GM18951 (cell line): Measurements from ENCODE around the gene PHF2.

Source experiments
- POLR2A ChIP-seq: IDR thresholded peaks from 4 replicates; pipeline ENCODE4 v1.6.1; 2011; ENCODE audit warnings: mild to moderate bottlenecking; ENCODE audit not compliant: insufficient read length, insufficient read depth; ENCODE audit errors: extremely low read depth
- in situ Hi-C: fragments of 300-500 bp; cut with MboI; formaldehyde crosslinking; loops from one replicate; pipeline ENCODE4 v1.12.0; 2022; ENCODE audit warnings: low sequenced_read_pairs, mixed read lengths, inconsistent platforms; ENCODE audit not compliant: unreplicated experiment

Gene PHF2

DNA sequence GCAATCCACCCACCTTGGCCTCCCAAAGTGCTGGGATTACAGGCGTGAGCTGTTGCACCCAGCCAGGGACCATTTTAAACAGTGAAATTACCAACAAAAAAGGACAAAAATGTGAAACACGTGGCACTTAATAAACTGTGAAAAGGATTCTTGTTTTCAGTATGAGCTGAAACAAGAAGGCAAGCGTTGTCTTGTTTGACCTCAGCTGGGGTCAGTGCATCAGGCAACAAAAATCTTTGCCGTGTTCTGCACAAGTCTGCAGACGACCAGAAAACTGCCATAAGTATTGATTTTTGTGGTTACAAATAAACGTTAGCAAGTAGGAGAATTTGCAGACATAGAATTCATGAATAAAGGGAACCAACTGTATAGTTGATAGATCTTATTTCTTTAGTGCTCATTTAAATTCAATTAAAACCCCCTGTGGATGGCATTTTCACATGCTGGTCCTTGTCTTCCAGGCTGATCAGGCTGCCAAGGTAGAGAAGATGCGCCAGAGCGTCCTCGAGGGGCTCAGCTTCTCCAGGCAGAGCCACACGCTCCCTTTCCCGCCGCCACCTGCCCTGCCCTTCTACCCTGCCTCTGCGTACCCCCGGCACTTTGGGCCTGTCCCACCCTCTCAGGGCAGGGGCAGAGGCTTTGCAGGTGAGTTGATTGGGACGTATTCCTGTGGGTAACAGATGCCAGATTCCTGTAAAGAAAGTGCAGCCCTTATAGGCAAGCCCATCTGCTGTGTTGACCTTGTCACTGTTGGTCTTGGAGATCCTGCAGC lies 18.8 kb upstream of the PHF2 start:
- in situ Hi-C loops: loop anchor here (25.0 kb wide), 1 partner anchor 395 kb away; no protein-coding TSS in a partner anchor
- TF ChIP-seq POLR2A: no peak

DNA sequence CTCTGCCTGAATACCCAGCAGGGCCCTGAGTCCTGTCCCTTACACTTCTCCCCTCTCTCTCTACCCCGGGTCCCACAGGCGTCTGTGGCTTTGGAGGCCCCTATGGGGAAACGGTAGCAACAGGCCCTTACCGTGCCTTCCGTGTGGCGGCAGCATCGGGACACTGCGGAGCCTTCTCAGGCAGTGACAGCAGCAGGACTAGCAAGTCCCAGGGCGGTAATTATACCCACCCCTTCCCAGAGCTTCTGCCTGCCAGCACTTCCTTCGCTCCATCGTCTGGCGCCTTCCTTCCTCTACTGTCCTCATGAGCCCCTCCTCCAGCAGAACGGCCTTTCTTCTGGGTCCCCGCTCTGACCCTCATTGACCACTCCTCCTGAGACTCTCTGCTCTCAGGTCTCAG lies 17.9 kb upstream of the PHF2 start:
- TF ChIP-seq POLR2A: no peak
- in situ Hi-C loops: loop anchor here (25.0 kb wide), 1 partner anchor 396 kb away; no protein-coding TSS in a partner anchor

DNA sequence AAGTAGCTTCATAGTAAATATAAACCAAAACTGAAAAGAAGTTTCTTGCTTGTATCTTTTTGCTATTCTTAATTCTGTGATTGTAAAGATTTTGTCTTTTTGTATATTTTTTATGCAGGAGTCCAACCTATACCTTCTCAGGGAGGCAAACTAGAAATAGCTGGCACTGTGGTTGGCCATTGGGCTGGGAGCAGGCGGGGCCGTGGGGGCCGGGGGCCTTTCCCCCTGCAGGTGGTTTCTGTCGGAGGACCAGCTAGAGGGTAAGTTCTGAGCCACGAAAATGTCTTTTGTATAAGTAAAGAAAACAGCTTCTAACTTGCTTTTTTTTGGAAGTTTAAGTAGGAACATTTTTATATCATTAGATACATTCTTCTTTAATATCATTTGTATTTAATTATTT lies 15.4 kb upstream of the PHF2 start:
- TF ChIP-seq POLR2A: no peak
- in situ Hi-C loops: loop anchor here (25.0 kb wide), 1 partner anchor 399 kb away; no protein-coding TSS in a partner anchor

DNA sequence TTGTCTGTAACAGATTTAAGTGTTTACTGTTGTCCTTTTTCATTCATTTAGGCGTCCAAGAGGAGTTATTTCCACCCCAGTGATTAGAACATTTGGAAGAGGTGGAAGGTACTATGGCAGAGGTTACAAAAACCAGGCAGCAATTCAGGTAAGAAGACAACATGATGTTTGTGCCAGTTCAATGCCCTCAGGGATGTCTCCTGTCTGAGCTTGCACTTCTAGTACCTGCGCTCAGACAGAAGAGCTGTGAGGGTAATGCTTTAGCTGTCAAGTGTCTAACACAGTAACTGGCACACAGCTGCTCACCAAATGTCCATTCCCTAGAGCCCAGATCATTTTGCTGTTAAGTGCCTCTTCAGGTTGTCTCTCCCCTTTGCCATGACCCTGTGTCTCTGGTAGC lies 14.2 kb upstream of the PHF2 start:
- in situ Hi-C loops: loop anchor here (25.0 kb wide), 1 partner anchor 400 kb away; no protein-coding TSS in a partner anchor
- TF ChIP-seq POLR2A: no peak

DNA sequence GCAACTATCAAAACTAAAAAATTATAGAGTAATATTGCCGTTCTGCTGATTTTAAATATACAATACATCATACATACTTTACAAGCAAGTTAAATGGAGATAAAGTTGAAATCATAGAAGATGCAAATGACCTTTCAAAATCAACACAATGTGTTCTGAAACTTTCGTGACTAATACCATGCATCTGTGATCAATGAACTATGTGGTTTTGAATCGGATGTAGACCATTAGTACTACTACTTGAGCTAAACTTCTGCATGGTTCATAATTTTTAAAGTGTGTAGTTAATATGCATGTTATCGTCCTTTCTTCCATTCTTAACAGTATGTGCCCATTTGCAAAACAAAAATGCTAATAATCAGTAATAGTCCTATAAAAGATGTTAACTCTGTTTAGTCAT lies 11.3 kb upstream of the PHF2 start:
- in situ Hi-C loops: loop anchor here (25.0 kb wide), 1 partner anchor 403 kb away; no protein-coding TSS in a partner anchor
- TF ChIP-seq POLR2A: no peak

DNA sequence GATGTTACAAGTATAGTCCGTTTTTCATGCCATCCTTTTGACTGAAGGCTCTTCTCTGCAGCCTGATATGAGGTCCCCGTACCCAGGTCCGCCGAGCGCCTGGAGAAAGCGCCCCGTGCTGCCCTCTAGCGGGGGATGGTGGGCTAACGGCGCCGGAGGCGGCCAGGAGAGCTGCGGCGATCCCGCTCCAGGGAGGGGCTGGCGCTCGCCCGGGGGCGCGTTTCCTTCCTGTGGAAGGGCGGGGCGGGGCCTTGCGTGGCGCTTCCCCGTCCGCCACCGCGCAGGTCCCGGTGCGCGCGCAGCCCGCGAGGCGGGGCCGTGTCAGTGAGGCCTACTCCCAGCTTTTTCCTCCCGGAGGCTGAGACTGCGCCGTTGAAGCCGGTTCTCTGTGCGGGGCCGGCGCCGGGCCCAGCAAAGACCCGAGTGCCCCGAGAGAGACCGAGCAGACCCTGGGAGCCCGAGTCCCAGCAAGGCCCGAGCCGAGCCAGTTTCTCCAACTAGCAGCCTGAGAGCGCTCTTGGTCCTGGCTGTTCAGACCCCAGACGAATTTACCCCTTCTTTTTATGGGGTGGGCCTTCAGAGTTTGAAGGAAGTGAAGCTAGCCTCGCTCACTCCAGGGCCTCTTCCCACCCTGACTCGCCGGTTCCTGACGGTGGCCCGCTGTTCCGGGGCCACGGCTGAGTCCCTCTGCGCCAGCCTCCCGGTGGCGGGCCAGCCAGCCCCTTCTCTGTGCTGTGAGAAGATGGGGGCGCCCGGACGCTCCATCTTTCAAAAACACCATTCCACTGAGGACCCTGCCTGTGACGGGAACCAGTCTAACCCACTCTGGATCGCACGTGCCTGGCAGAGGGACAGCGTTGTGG lies 9.7 kb upstream of the PHF2 start:
- peak; percentile 97 for TF ChIP-seq POLR2A
- in situ Hi-C loops: loop anchor here (25.0 kb wide), 1 partner anchor 404 kb away; no protein-coding TSS in a partner anchor

DNA sequence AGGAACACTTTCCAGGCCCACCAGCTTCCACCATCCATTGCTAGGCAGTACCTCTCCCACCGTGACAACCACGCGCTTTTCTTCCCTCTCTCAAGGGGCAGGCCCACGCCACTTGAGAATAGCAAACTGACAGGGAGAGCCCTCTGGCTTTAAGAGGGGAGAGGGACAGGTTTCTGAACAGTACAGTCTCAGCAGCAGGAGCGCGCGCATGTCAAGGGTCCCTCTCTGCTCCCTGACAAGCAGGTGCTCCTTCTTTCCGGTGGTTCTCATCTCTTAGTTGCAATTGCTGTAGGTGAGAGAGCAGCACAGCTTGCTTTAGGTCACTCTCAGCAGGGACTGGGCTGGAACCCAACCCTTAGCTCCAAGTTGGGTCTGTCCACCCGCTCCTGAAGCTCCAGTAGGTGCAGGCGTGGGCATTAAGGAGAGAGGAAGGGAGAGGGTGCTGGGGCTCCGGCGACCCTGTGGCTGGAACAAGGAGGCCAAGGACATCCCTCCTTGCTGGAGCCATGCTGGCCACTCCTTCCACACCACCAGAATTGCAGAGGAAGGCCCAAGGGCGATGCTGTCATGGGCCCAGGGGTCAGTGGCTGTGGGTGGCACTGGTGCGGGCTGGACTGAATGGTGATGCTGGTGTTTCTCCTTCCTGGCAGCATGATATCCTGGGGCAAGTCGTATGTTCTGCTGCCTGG lies 9.0 kb upstream of the PHF2 start:
- TF ChIP-seq POLR2A: no peak
- in situ Hi-C loops: loop anchor here (25.0 kb wide), 1 partner anchor 405 kb away; no protein-coding TSS in a partner anchor

DNA sequence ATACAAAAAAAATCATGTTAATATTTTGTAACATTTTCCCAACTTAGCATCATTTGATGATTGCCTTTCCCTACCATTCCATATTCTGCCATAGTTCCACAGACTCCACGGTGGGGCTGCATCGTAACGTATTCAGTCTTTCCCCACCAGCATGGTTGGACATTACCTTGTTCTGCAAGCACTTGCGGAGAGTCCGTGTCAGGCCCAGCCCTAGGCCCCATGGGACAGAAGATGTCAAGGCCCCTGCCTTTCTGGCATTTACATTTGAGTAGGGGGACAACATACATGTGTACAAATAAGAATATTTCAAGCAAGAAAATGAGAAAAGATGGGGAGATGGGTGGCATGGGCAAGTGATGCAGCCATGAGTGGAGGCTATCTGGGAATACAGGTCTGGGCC lies 8.2 kb upstream of the PHF2 start:
- no peak for TF ChIP-seq POLR2A
- in situ Hi-C loops: loop anchor here (25.0 kb wide), 1 partner anchor 406 kb away; no protein-coding TSS in a partner anchor

DNA sequence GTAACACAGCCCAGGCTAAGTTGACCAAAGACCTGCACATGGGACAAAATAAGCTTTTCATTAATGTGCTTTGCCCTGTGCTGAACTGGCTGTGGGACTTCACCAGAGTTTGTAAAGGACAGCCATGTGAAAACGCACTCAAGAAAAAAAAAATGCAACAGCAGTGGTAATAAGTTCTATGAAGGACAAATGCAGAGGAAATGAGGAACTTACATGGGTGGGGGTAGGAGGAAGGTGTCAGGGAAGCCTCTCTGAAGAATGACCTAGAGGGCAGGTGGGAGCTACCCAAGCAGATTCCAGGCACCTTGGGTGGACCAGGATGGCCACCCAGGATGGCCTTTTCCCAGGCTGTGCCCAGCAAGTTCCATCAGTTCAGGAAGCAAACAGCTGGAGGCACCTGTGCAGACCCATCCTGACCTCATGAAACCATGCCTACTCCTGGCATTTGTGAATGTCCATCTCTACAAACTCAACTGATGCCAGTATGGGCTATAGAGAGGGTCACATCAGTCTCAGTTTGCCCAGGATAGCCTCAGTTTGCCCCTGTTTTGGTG lies 6.7 kb upstream of the PHF2 start:
- TF ChIP-seq POLR2A: no peak
- in situ Hi-C loops: loop anchor here (25.0 kb wide), 1 partner anchor 407 kb away; no protein-coding TSS in a partner anchor

DNA sequence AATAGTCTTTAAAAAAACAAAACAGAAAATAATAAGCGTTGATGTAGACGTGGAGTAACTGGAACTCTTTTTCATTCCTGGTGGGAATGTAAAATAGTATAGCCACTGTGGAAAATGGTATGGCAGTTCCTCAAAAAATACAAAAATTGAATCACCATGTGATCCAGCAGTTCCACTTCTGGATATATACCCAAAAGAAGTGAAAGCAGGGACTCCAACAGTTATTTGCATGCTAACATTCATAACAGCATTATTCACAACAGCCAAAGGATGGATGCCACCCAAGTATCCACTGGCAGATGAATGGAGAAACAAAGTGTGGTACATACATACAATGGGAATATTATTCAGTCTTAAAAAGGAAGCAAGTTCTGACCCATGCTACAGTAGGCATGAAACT lies 4.2 kb upstream of the PHF2 start:
- in situ Hi-C loops: loop anchor here (25.0 kb wide), 1 partner anchor 410 kb away; no protein-coding TSS in a partner anchor

DNA sequence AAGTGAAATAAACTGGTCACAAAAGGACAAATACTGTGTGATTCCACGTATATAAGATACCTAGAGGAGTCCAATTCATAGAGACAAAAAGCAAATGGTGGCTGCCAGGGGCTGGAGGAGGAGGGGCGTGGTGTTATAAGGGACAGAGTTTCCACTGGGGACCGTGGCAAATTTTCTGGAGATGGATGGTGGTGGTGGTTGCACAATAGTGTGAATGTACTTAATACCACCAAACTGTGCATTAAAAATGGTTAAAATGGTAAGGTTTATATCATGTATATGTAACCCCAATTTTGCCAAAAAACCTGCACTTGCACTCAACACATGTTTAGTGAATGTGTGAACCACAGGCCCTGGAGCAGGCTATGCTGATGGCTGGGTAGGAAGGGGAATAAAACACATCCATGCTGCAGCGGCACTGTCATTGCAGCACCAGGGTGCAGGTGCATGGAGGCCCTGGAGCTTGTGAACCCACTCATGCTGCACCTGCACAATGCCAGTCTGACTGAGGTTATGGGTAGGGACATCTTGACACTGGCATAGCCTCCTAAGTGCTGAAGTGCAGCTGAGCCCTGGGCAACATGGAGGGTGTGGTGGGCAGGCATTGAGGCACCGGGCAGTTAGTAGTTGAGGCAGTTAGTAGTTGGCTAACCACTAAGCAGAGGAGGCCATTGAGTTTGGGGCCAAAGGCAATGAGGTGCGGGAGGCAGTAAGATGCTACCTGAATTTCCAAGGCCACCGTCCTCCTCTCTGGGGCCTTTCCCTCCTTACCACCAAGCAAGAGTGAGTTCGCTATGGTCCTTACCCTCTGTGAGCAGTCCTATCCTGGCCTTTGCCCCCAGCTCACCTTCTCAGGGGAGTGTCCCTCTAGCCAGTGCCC lies 3.5 kb upstream of the PHF2 start:
- no peak for TF ChIP-seq POLR2A
- in situ Hi-C loops: loop anchor here (25.0 kb wide), 1 partner anchor 411 kb away; no protein-coding TSS in a partner anchor

More for the DNA sequence above, 4.2 kb upstream of the PHF2 start:
- TF ChIP-seq POLR2A: no peak
